ENCODE results near the gene CFAP46. TPM values are rescaled to one million over a fixed set of nuclear protein-coding genes. Genes with fewer than 3 reads are reported as not detected.

The CFAP46 gene
- total RNA-seq, 2 experiments from 2014 or later = not detected

DNA sequence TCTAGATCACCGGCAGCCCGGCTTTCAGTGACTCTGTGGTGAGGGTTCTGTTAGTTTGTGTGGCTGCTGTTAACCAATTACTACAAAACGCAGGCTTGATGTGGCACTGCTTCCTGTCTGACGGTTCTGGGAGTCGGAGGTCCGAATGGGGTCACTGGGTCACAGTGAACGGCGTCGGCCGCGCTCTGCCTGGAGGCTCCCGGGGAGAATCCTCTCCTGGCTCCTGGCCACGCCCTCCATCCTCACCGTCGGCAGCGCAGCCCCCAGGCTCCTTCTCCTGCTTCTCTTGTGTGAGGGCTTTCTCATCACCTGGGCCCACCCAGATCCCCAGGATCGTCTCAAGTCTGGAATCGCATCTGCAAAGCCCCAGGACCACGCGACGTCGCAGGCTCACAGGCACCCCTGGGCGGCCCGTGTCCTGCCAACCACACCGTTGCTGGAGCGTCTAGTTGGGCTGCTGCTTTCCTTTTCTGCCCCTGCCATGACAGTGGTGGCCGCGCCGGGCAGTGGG, 124.6 kb downstream of the CFAP46 start:
- H3K4me1 ChIP-seq (ENCODE audit: insufficient read depth, low read length, poor library complexity, severe bottlenecking) = no peaks in the 10 kb centered on the region
- intact Hi-C loops (cut with micrococcal nuclease; ENCODE audit: unreplicated experiment) = no loop called here
- no peak for TF ChIP-seq EZH2phosphoT487 (IDR thresholded peaks at IDR 0.05; ENCODE audit: borderline replicate concordance, low read depth, low read length)
- TF ChIP-seq, protein P1, sequence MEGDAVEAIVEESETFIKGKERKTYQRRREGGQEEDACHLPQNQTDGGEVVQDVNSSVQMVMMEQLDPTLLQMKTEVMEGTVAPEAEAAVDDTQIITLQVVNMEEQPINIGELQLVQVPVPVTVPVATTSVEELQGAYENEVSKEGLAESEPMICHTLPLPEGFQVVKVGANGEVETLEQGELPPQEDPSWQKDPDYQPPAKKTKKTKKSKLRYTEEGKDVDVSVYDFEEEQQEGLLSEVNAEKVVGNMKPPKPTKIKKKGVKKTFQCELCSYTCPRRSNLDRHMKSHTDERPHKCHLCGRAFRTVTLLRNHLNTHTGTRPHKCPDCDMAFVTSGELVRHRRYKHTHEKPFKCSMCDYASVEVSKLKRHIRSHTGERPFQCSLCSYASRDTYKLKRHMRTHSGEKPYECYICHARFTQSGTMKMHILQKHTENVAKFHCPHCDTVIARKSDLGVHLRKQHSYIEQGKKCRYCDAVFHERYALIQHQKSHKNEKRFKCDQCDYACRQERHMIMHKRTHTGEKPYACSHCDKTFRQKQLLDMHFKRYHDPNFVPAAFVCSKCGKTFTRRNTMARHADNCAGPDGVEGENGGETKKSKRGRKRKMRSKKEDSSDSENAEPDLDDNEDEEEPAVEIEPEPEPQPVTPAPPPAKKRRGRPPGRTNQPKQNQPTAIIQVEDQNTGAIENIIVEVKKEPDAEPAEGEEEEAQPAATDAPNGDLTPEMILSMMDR (conservative IDR thresholded peaks at IDR 0.05; ENCODE audit: low read length) = no peak
- H3K4me3 ChIP-seq (ENCODE audit: low read depth, low read length, poor library complexity, severe bottlenecking) = no peak overlapping the region
- no peak overlapping the region for H3K27ac ChIP-seq (ENCODE audit: low read depth, low read length, poor library complexity, severe bottlenecking)
- POLR2A ChIA-PET = no interaction called here
- H2AFZ ChIP-seq (ENCODE audit: low read length) = no peak overlapping the region
- H3K9me3 ChIP-seq (ENCODE audit: low read length) = no peaks in the 10 kb centered on the region
- no peaks in the 10 kb centered on the region for H4K20me1 ChIP-seq (ENCODE audit: insufficient read depth, low read length)
- BruUV-seq (replicated peaks) = no TSS peak
- H3K4me2 ChIP-seq (ENCODE audit: low read length) = no peak overlapping the region
- no peaks in the 10 kb centered on the region for H3K79me2 ChIP-seq (ENCODE audit: insufficient read depth, low read depth, low read length)
- no peaks in the 10 kb centered on the region for H3K36me3 ChIP-seq (ENCODE audit: insufficient read depth, low read length)
- CTCF ChIA-PET (ENCODE audit: unreplicated experiment) = no interaction called here
- no peaks in the 10 kb centered on the region for H3K9me2 ChIP-seq (ENCODE audit: insufficient read depth, low read length)
- no peak for DNase-seq (ENCODE audit: low spot score)

DNA sequence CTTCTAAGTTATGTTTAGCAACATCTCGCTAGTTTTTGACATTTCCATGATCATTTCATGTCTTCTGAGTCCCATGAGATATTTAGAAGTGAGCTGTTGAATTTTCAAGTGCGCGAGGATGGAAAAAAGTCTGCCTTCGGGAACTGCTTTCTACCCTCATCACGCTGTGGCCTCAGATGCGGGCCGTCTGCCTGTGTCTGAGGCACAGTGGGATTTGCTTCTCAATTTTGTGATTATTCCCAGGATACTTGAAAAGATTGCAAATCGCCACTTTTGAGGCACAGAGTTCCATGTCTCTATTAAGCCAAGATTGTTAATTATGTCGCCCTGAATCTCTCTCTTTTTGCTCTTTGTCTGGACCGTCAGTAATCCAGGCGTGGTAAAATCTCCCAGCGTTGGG, 125.7 kb downstream of the CFAP46 start:
- no peaks in the 10 kb centered on the region for H3K9me2 ChIP-seq (ENCODE audit: insufficient read depth, low read length)
- CTCF ChIA-PET (ENCODE audit: unreplicated experiment) = no interaction called here
- no peaks in the 10 kb centered on the region for H3K36me3 ChIP-seq (ENCODE audit: insufficient read depth, low read length)

GRCh38 chr10:132815168-132815857, 127.1 kb downstream of the CFAP46 start:
- ChIA-PET CTCF (ENCODE audit: unreplicated experiment) (no interaction called here), POLR2A (no interaction called here)
- Histone ChIP-seq H3K4me3 (ENCODE audit: low read depth, low read length, poor library complexity, severe bottlenecking) (no peak overlapping the region), H4K20me1 (ENCODE audit: insufficient read depth, low read length) (no peaks in the 10 kb centered on the region), H3K4me1 (ENCODE audit: insufficient read depth, low read length, poor library complexity, severe bottlenecking) (no peaks in the 10 kb centered on the region), H2AFZ (ENCODE audit: low read length) (no peak overlapping the region), H3K27ac (ENCODE audit: low read depth, low read length, poor library complexity, severe bottlenecking) (no peak overlapping the region), H3K9me2 (ENCODE audit: insufficient read depth, low read length) (no peaks in the 10 kb centered on the region), H3K4me2 (ENCODE audit: low read length) (no peak overlapping the region), H3K36me3 (ENCODE audit: insufficient read depth, low read length) (no peaks in the 10 kb centered on the region), H3K79me2 (ENCODE audit: insufficient read depth, low read depth, low read length) (no peaks in the 10 kb centered on the region), H3K9me3 (ENCODE audit: low read length) (no peaks in the 10 kb centered on the region)
- TF ChIP-seq EZH2phosphoT487 (IDR thresholded peaks at IDR 0.05; ENCODE audit: borderline replicate concordance, low read depth, low read length) = no peak
- TF ChIP-seq, protein P1 (conservative IDR thresholded peaks at IDR 0.05; ENCODE audit: low read length) = no peak
- intact Hi-C loops (cut with micrococcal nuclease; ENCODE audit: unreplicated experiment) = no loop called here
- BruUV-seq (replicated peaks) = no TSS peak
- no peak for DNase-seq (ENCODE audit: low spot score)

More for the DNA sequence above, 125.7 kb downstream of the CFAP46 start:
- Histone ChIP-seq H3K27ac (ENCODE audit: low read depth, low read length, poor library complexity, severe bottlenecking) (no peak overlapping the region), H3K4me2 (ENCODE audit: low read length) (no peak overlapping the region), H2AFZ (ENCODE audit: low read length) (no peak overlapping the region), H3K4me1 (ENCODE audit: insufficient read depth, low read length, poor library complexity, severe bottlenecking) (no peaks in the 10 kb centered on the region), H4K20me1 (ENCODE audit: insufficient read depth, low read length) (no peaks in the 10 kb centered on the region), H3K79me2 (ENCODE audit: insufficient read depth, low read depth, low read length) (no peaks in the 10 kb centered on the region), H3K4me3 (ENCODE audit: low read depth, low read length, poor library complexity, severe bottlenecking) (no peak overlapping the region), H3K9me3 (ENCODE audit: low read length) (no peaks in the 10 kb centered on the region)
- no TSS peak for BruUV-seq (replicated peaks)
- POLR2A ChIA-PET = no interaction called here
- TF ChIP-seq, protein P1 (conservative IDR thresholded peaks at IDR 0.05; ENCODE audit: low read length) = no peak
- no peak for TF ChIP-seq EZH2phosphoT487 (IDR thresholded peaks at IDR 0.05; ENCODE audit: borderline replicate concordance, low read depth, low read length)
- intact Hi-C loops (cut with micrococcal nuclease; ENCODE audit: unreplicated experiment) = no loop called here
- no peak for DNase-seq (ENCODE audit: low spot score)
